H9 (cell line): ENCODE data around the gene CLEC2L. TPM values are rescaled to one million over a fixed set of nuclear protein-coding genes. Genes with fewer than 3 reads are reported as not detected.

Experiments
- DNase-seq: peaks from one replicate; pipeline ENCODE4 v3.0.0-alpha.2; 2017
- H2AFZ ChIP-seq: one replicate; pipeline ENCODE4 v1.6.1; 2013; ENCODE audit warnings: mild to moderate bottlenecking, low read length, control low read depth, moderate library complexity
- H2AK5ac ChIP-seq: 2 replicates; pipeline ENCODE4 v1.6.1; 2013; ENCODE audit warnings: low read length, control low read depth, mixed read lengths; ENCODE audit not compliant: insufficient read length
- H2BK120ac ChIP-seq: one replicate; pipeline ENCODE4 v1.6.1; 2013; ENCODE audit warnings: low read depth, mild to moderate bottlenecking, low read length, control low read depth, inconsistent platforms; ENCODE audit not compliant: poor library complexity, severe bottlenecking
- H2BK12ac ChIP-seq: 2 replicates; pipeline ENCODE4 v1.6.1; 2013; ENCODE audit warnings: low read length, control low read depth, mixed read lengths, low read depth; ENCODE audit not compliant: insufficient read length
- H2BK15ac ChIP-seq: 2 replicates; pipeline ENCODE4 v1.6.1; 2013; ENCODE audit warnings: low read depth, low read length, control low read depth
- H2BK20ac ChIP-seq: one replicate; pipeline ENCODE4 v1.6.1; 2013; ENCODE audit warnings: low read depth, mild to moderate bottlenecking, low read length, control low read depth, inconsistent platforms; ENCODE audit not compliant: poor library complexity, severe bottlenecking
- H2BK5ac ChIP-seq: 2 replicates; pipeline ENCODE4 v1.6.1; 2013; ENCODE audit warnings: low read length, control low read depth, mixed read lengths; ENCODE audit not compliant: insufficient read length
- H3K14ac ChIP-seq: 2 replicates; pipeline ENCODE4 v1.6.1; 2013; ENCODE audit warnings: low read length, control low read depth; ENCODE audit not compliant: insufficient read depth
- H3K18ac ChIP-seq: 2 replicates; pipeline ENCODE4 v1.6.1; 2013; ENCODE audit warnings: low read depth, mild to moderate bottlenecking, mixed read lengths, low read length, control low read depth; ENCODE audit not compliant: insufficient read length
- H3K23ac ChIP-seq: 2 replicates; pipeline ENCODE4 v1.6.1; 2013; ENCODE audit warnings: low read length, control low read depth, mixed read lengths, low read depth; ENCODE audit not compliant: insufficient read length
- H3K23me2 ChIP-seq: 2 replicates; pipeline ENCODE4 v1.6.1; 2013; ENCODE audit warnings: low read depth, mild to moderate bottlenecking, mixed read lengths, low read length, control low read depth; ENCODE audit not compliant: insufficient read length, poor library complexity, severe bottlenecking
- H3K27ac ChIP-seq: 2 replicates; pipeline ENCODE4 v1.5.1; 2013; ENCODE audit warnings: low read length, control low read depth, mixed read lengths, low read depth; ENCODE audit not compliant: insufficient read length
- H3K27me3 ChIP-seq: 2 replicates; pipeline ENCODE4 v1.6.1; 2013; ENCODE audit warnings: low read length, control low read depth, inconsistent platforms; ENCODE audit not compliant: insufficient read depth
- H3K4ac ChIP-seq: 2 replicates; pipeline ENCODE4 v1.6.1; 2013; ENCODE audit warnings: low read depth, mild to moderate bottlenecking, control low read depth, inconsistent platforms, low read length, moderate library complexity
- H3K4me1 ChIP-seq: 2 replicates; pipeline ENCODE4 v1.6.1; 2013; ENCODE audit warnings: low read length, control low read depth, inconsistent platforms; ENCODE audit not compliant: insufficient read depth
- H3K4me2 ChIP-seq: 2 replicates; pipeline ENCODE4 v1.6.1; 2013; ENCODE audit warnings: low read length, control low read depth, mixed read lengths; ENCODE audit not compliant: insufficient read length, insufficient read depth
- H3K56ac ChIP-seq: 2 replicates; pipeline ENCODE4 v1.6.1; 2013; ENCODE audit warnings: low read depth, mild to moderate bottlenecking, mixed read lengths, low read length, control low read depth; ENCODE audit not compliant: insufficient read length
- H3K79me1 ChIP-seq: 2 replicates; pipeline ENCODE4 v1.6.1; 2013; ENCODE audit warnings: low read depth, mild to moderate bottlenecking, moderate library complexity, low read length, control low read depth, inconsistent platforms; ENCODE audit not compliant: insufficient read depth, poor library complexity, severe bottlenecking
- H3K79me2 ChIP-seq: 2 replicates; pipeline ENCODE4 v1.6.1; 2013; ENCODE audit warnings: low read length, control low read depth, inconsistent platforms; ENCODE audit not compliant: insufficient read depth
- H3K9ac ChIP-seq: 2 replicates; pipeline ENCODE4 v1.6.1; 2013; ENCODE audit warnings: low read length, control low read depth, mixed read lengths; ENCODE audit not compliant: insufficient read length; ENCODE audit errors: extremely low read depth
- H3K9me3 ChIP-seq: one replicate; pipeline ENCODE4 v1.6.1; 2013; ENCODE audit warnings: low read depth, low read length, inconsistent platforms; ENCODE audit not compliant: control insufficient read depth
- H3T11ph ChIP-seq: one replicate; pipeline ENCODE4 v1.6.1; 2013; ENCODE audit warnings: mild to moderate bottlenecking, low read length, control low read depth, inconsistent platforms
- H4K20me1 ChIP-seq: one replicate; pipeline ENCODE4 v1.6.1; 2013; ENCODE audit not compliant: control insufficient read depth, insufficient read length, insufficient read depth
- H4K5ac ChIP-seq: 2 replicates; pipeline ENCODE4 v1.6.1; 2013; ENCODE audit warnings: low read depth, mild to moderate bottlenecking, mixed read lengths, low read length, control low read depth; ENCODE audit not compliant: insufficient read length
- H4K8ac ChIP-seq: replicated peaks from 2 replicates; pipeline ENCODE4 v1.6.1; 2013; ENCODE audit warnings: low read length, control low read depth, mixed read lengths, low read depth; ENCODE audit not compliant: insufficient read length
- H4K91ac ChIP-seq: 2 replicates; pipeline ENCODE4 v1.6.1; 2013; ENCODE audit warnings: low read depth, mild to moderate bottlenecking, moderate library complexity, mixed read lengths, low read length, control low read depth; ENCODE audit not compliant: insufficient read length
- H3K27ac Mint-ChIP-seq, 3 experiments: 2 replicates in 2 of 3; 3 replicates in 1 of 3; pipeline ENCODE4 v1.8.0; 2020 to 2021; ENCODE audit warnings: mixed read lengths in 3 of 3, mild to moderate bottlenecking in 1 of 3, moderate library complexity in 1 of 3
- H3K27me3 Mint-ChIP-seq: 2 replicates; pipeline ENCODE4 v1.8.0; 2021; ENCODE audit warnings: low read depth, mild to moderate bottlenecking, moderate library complexity, mixed read lengths
- H3K36me3 Mint-ChIP-seq, 3 experiments: 2 replicates in 2 of 3; 3 replicates in 1 of 3; pipeline ENCODE4 v1.8.0; 2020 to 2021; ENCODE audit warnings: low read depth in 3 of 3, mixed read lengths in 3 of 3; ENCODE audit not compliant: insufficient read depth in 1 of 3
- H3K4me1 Mint-ChIP-seq, 2 experiments: 2 replicates each; pipeline ENCODE4 v1.8.0; 2020; ENCODE audit warnings: mixed read lengths in 2 of 2
- H3K4me3 Mint-ChIP-seq, 2 experiments: 2 replicates in 1 of 2; 3 replicates in 1 of 2; pipeline ENCODE4 v1.8.0; 2020 to 2021; ENCODE audit warnings: mild to moderate bottlenecking in 2 of 2, mixed read lengths in 2 of 2, moderate library complexity in 1 of 2
- H3K9me3 Mint-ChIP-seq, 2 experiments: 2 replicates in 1 of 2; 3 replicates in 1 of 2; pipeline ENCODE4 v1.8.0; 2020; ENCODE audit warnings: mild to moderate bottlenecking in 2 of 2, mixed read lengths in 2 of 2, moderate library complexity in 1 of 2
- CTCF ChIP-seq: fragments of 200-600 bp; sonication (generic); conservative IDR thresholded peaks from 3 replicates; pipeline ENCODE4 v1.8.0; 2021; ENCODE audit warnings: antibody characterized with exemption, mild to moderate bottlenecking
- WGBS: extraction: QIAGEN DNeasy Blood & Tissue Kit; methylation state at CpG from one replicate; pipeline ENCODE4 v1.1.7; 2013; ENCODE audit warnings: missing lambda C conversion rate, low lambda C conversion rate, mixed read lengths; ENCODE audit not compliant: insufficient read length; ENCODE audit errors: extremely low coverage; 5-methylcytosine and 5-hydroxymethylcytosine counted together
- total RNA-seq: library from RNA; stranded (reverse); gene quantifications from 2 replicates; pipeline ENCODE4 v1.2.1, GENCODE V29; 2021

The CLEC2L gene
- total RNA-seq, 1 experiment from 2014 or later = 0.74 TPM

GRCh38 chr7:139522830-139523198 lies 671 bp upstream of the CLEC2L start:
- Histone ChIP-seq H2AFZ (no peak overlapping the region), H2BK12ac (no peak overlapping the region), H3K79me1 (no peaks in the 10 kb centered on the region), H4K91ac (no peak overlapping the region), H2BK20ac (no peak overlapping the region), H3K23ac (no peak overlapping the region), H3K14ac (no peak overlapping the region), H3K4me1 (no peaks in the 10 kb centered on the region; the same call in 1 of the 2 replicates), H4K8ac (no peak overlapping the region), H3K27ac (no peak overlapping the region), H3T11ph (no peak overlapping the region), H2BK15ac (no peak overlapping the region), H2BK5ac (no peak overlapping the region), H3K4ac (no peak overlapping the region), H2BK120ac (no peak overlapping the region), H2AK5ac (no peak overlapping the region), H3K18ac (no peak overlapping the region), H3K9me3 (no peaks in the 10 kb centered on the region), H3K79me2 (no peaks in the 10 kb centered on the region), H3K4me2 (peak overlapping the region; percentile 73), H3K27me3 (peaks cover 26% of the 10 kb centered on the region; the same call in 1 of the 2 replicates), H3K9ac (no peak overlapping the region), H3K56ac (no peak overlapping the region), H4K5ac (no peak overlapping the region), H3K23me2 (peaks cover 5% of the 10 kb centered on the region), H4K20me1 (no peaks in the 10 kb centered on the region)
- H3K36me3 Mint-ChIP-seq = peaks cover 0 to 4% (median 2%) of the 10 kb centered on the region in 3 experiments; a peak in 4 of 7 replicates
- no peak for DNase-seq
- H3K4me1 Mint-ChIP-seq = peaks cover 8 to 13% of the 10 kb centered on the region in 2 experiments
- peak overlapping the region in 1 of 3 experiments; percentile 80; a peak in 1 of 7 replicates for H3K27ac Mint-ChIP-seq
- H3K27me3 Mint-ChIP-seq = peaks cover 61% of the 10 kb centered on the region
- H3K9me3 Mint-ChIP-seq = peaks cover 3 to 4% of the 10 kb centered on the region in 2 experiments; a peak in 4 of 5 replicates
- peak overlapping the region; percentile 62 to 85 for H3K4me3 Mint-ChIP-seq
- no peak for TF ChIP-seq CTCF
- no CpG with 5 or more reads among the region's 11 CpGs for WGBS
